H1 (cell line): ENCODE data around the gene SPOCD1. TPM values are rescaled to one million over a fixed set of nuclear protein-coding genes. Genes with fewer than 3 reads are reported as not detected.

ENCODE experiments used
- CTCF ChIA-PET: fragments of 300-600 bp; sonication (Branson Sonifier 250); formaldehyde crosslinking; loops from one replicate; lab custom pipeline; 2021; ENCODE audit not compliant: partially characterized antibody; lab: Charles Lee
- POLR2A ChIA-PET: fragments of 300-600 bp; sonication (Branson Sonifier 250); formaldehyde crosslinking; loops from one replicate; lab custom pipeline; 2021; ENCODE audit warnings: inconsistent platforms; ENCODE audit not compliant: partially characterized antibody; lab: Charles Lee
- DNase-seq, 2 experiments: peaks; one replicate each; pipeline versions ENCODE4 v3.0.0 to v3.0.0-alpha.2; 2010 to 2022; ENCODE audit warnings: low spot score in 2 of 2, low read depth in 1 of 2, mixed read lengths in 1 of 2
- FAIRE-seq: peaks from 2 replicates; lab custom pipeline; 2011; peaks lifted over from hg19 to GRCh38; lab: Jason Lieb, UNC
- H2AFZ ChIP-seq: 2 replicates; pipeline ENCODE4 v1.8.1; 2012; ENCODE audit warnings: low read length, inconsistent platforms
- H2AK5ac ChIP-seq: 2 replicates; pipeline ENCODE4 v1.6.1; 2013; ENCODE audit warnings: low read depth, low read length
- H2BK120ac ChIP-seq: replicated peaks from 2 replicates; pipeline ENCODE3; 2013; ENCODE audit warnings: low read depth, low read length, inconsistent platforms
- H2BK12ac ChIP-seq: 2 replicates; pipeline ENCODE4 v1.6.1; 2013; ENCODE audit warnings: low read depth, low read length
- H2BK15ac ChIP-seq: 2 replicates; pipeline ENCODE4 v1.6.1; 2013; ENCODE audit warnings: low read length
- H2BK20ac ChIP-seq: 2 replicates; pipeline ENCODE4 v1.6.1; 2013; ENCODE audit warnings: low read length
- H2BK5ac ChIP-seq: 2 replicates; pipeline ENCODE4 v1.6.1; 2013; ENCODE audit warnings: low read depth, low read length
- H3K14ac ChIP-seq: 2 replicates; pipeline ENCODE4 v1.6.1; 2013; ENCODE audit warnings: inconsistent platforms; ENCODE audit not compliant: insufficient read length
- H3K18ac ChIP-seq: 2 replicates; pipeline ENCODE4 v1.6.1; 2013; ENCODE audit warnings: low read length; ENCODE audit errors: extremely low read depth
- H3K23ac ChIP-seq: 2 replicates; pipeline ENCODE4 v1.6.1; 2013; ENCODE audit warnings: inconsistent platforms; ENCODE audit not compliant: insufficient read length
- H3K23me2 ChIP-seq: 2 replicates; pipeline ENCODE4 v1.6.1; 2013; ENCODE audit warnings: low read depth, low read length
- H3K27ac ChIP-seq: 2 replicates; pipeline ENCODE4 v1.6.1; 2011; ENCODE audit warnings: low read depth, low read length, inconsistent platforms
- H3K27me3 ChIP-seq, 4 experiments: replicated peaks in 1 of 4; 1 replicate in 1 of 4; 2 replicates in 3 of 4; pipeline versions ENCODE4 v1.6.1 to v1.8.1; 2011 to 2013; ENCODE audit warnings: low read length in 3 of 4, mild to moderate bottlenecking in 3 of 4, inconsistent platforms in 2 of 4, mixed read lengths in 2 of 4, moderate library complexity in 1 of 4; ENCODE audit not compliant: control insufficient read depth in 3 of 4, insufficient read depth in 3 of 4; ENCODE audit errors: extremely low read depth in 1 of 4
- H3K36me3 ChIP-seq, 4 experiments: 2 replicates each; pipeline versions ENCODE4 v1.6.1 to v1.8.1; 2011 to 2013; ENCODE audit warnings: mild to moderate bottlenecking in 4 of 4, low read length in 3 of 4, moderate library complexity in 2 of 4, control low read depth in 1 of 4, inconsistent platforms in 1 of 4; ENCODE audit not compliant: insufficient read depth in 4 of 4, control insufficient read depth in 2 of 4
- H3K4ac ChIP-seq: replicated peaks from 2 replicates; pipeline ENCODE3; 2013; ENCODE audit warnings: low read length, low read depth, mixed read lengths, inconsistent platforms; ENCODE audit not compliant: insufficient read length
- H3K4me1 ChIP-seq, 4 experiments: replicated peaks in 1 of 4; 1 replicate in 1 of 4; 2 replicates in 3 of 4; pipeline versions ENCODE4 v1.6.1 to v1.8.1; 2011 to 2013; ENCODE audit warnings: low read length in 3 of 4, inconsistent platforms in 2 of 4, mixed read lengths in 1 of 4; ENCODE audit not compliant: insufficient read depth in 4 of 4, control insufficient read depth in 3 of 4
- H3K4me2 ChIP-seq, 2 experiments: 2 replicates each; pipeline versions ENCODE4 v1.6.1 to v1.8.1; 2011 to 2013; ENCODE audit warnings: low read depth in 2 of 2, low read length in 2 of 2, control low read depth in 1 of 2, inconsistent platforms in 1 of 2, mild to moderate bottlenecking in 1 of 2; ENCODE audit not compliant: insufficient read depth in 1 of 2
- H3K4me3 ChIP-seq, 4 experiments: fragments of 200-600, 300-600 bp in 1 of 4; sonication (generic), shearing (Covaris generic), sonication (Bioruptor Twin) in 1 of 4; 2 replicates each; pipeline versions ENCODE4 v1.5.1 to v1.8.1; 2011 to 2016; ENCODE audit warnings: low read length in 4 of 4, low read depth in 3 of 4, control low read depth in 2 of 4, inconsistent platforms in 2 of 4, mild to moderate bottlenecking in 2 of 4, mixed read lengths in 1 of 4, moderate library complexity in 1 of 4; ENCODE audit not compliant: insufficient read depth in 2 of 4; ENCODE audit errors: extremely low read depth in 1 of 4
- H3K56ac ChIP-seq: replicated peaks from 2 replicates; pipeline ENCODE3; 2013; ENCODE audit warnings: low read depth, mild to moderate bottlenecking, mixed read lengths, low read length, inconsistent platforms; ENCODE audit not compliant: insufficient read length
- H3K79me1 ChIP-seq: 2 replicates; pipeline ENCODE4 v1.6.1; 2013; ENCODE audit warnings: low read depth, low read length, control low read depth
- H3K79me2 ChIP-seq, 2 experiments: 2 replicates each; pipeline versions ENCODE4 v1.6.1 to v1.8.1; 2012 to 2013; ENCODE audit warnings: low read length in 2 of 2, mild to moderate bottlenecking in 2 of 2, inconsistent platforms in 1 of 2; ENCODE audit not compliant: insufficient read depth in 2 of 2, control insufficient read depth in 1 of 2
- H3K9ac ChIP-seq, 4 experiments: replicated peaks in 1 of 4; 1 replicate in 1 of 4; 2 replicates in 3 of 4; pipeline versions ENCODE4 v1.6.1 to v1.8.1; 2011 to 2013; ENCODE audit warnings: low read depth in 3 of 4, low read length in 3 of 4, control low read depth in 2 of 4, mild to moderate bottlenecking in 2 of 4, moderate library complexity in 2 of 4, inconsistent platforms in 1 of 4; ENCODE audit errors: extremely low read depth in 1 of 4
- H3K9me3 ChIP-seq, 2 experiments: 2 replicates each; pipeline versions ENCODE4 v1.6.1 to v1.8.1; 2012 to 2013; ENCODE audit warnings: mild to moderate bottlenecking in 2 of 2, moderate library complexity in 2 of 2, control low read depth in 1 of 2, inconsistent platforms in 1 of 2, low read depth in 1 of 2, low read length in 1 of 2, mixed read lengths in 1 of 2; ENCODE audit not compliant: insufficient read depth in 2 of 2
- H4K20me1 ChIP-seq, 2 experiments: replicated peaks in 1 of 2; 2 replicates each; pipeline versions ENCODE3 to v1.8.1; 2011 to 2013; ENCODE audit warnings: inconsistent platforms in 2 of 2, low read length in 2 of 2, mild to moderate bottlenecking in 1 of 2; ENCODE audit not compliant: insufficient read depth in 2 of 2, control insufficient read depth in 1 of 2
- H4K5ac ChIP-seq: 2 replicates; pipeline ENCODE4 v1.6.1; 2013; ENCODE audit warnings: low read length, low read depth, mixed read lengths, inconsistent platforms; ENCODE audit not compliant: insufficient read length
- H4K8ac ChIP-seq: 2 replicates; pipeline ENCODE4 v1.8.0; 2013; ENCODE audit warnings: mild to moderate bottlenecking, moderate library complexity, low read length, inconsistent platforms; ENCODE audit not compliant: insufficient read depth; ENCODE audit errors: extremely low read depth
- H4K91ac ChIP-seq: replicated peaks from 2 replicates; pipeline ENCODE3; 2013; ENCODE audit warnings: low read length, mixed read lengths, inconsistent platforms; ENCODE audit not compliant: insufficient read length
- CBX5 ChIP-seq: fragments of 300-800, 300-1000 bp; sonication (generic); IDR thresholded peaks from 2 replicates; pipeline ENCODE4 v1.7.1; 2016; ENCODE audit warnings: antibody characterized with exemption, low read length, low read depth
- CEBPB ChIP-seq: IDR thresholded peaks from 2 replicates; pipeline ENCODE4 v1.6.1; 2012; ENCODE audit warnings: low read depth, low read length
- GABPA ChIP-seq: IDR thresholded peaks from 2 replicates; pipeline ENCODE4 v1.6.1; 2011; ENCODE audit warnings: mild to moderate bottlenecking, low read length, moderate library complexity, borderline replicate concordance; ENCODE audit not compliant: insufficient read depth
- POLR2A ChIP-seq, 2 experiments: IDR thresholded peaks; 1 replicate in 1 of 2; 2 replicates in 1 of 2; pipeline ENCODE4 v1.6.1; 2011; ENCODE audit warnings: low read depth in 2 of 2, low read length in 2 of 2, mild to moderate bottlenecking in 2 of 2; ENCODE audit errors: control extremely low read depth in 1 of 2
- POLR2AphosphoS5 ChIP-seq: IDR thresholded peaks from 2 replicates; pipeline ENCODE4 v1.6.1; 2011; ENCODE audit warnings: low read depth, low read length
- POU5F1 ChIP-seq: IDR thresholded peaks from 2 replicates; pipeline ENCODE4 v1.6.1; 2011; ENCODE audit warnings: low read depth, mild to moderate bottlenecking, low read length, moderate library complexity
- RAD21 ChIP-seq, 2 experiments: IDR thresholded peaks in 1 of 2; conservative IDR thresholded peaks in 1 of 2; 2 replicates each; pipeline ENCODE4 v1.6.1; 2011; ENCODE audit warnings: low read depth in 2 of 2, low read length in 2 of 2, improper control_type of control experiment in 1 of 2, inconsistent platforms in 1 of 2, mild to moderate bottlenecking in 1 of 2, moderate library complexity in 1 of 2
- TAF1 ChIP-seq: IDR thresholded peaks from 2 replicates; pipeline ENCODE4 v1.6.1; 2011; ENCODE audit warnings: mild to moderate bottlenecking, low read depth, low read length
- TCF12 ChIP-seq: IDR thresholded peaks from 2 replicates; pipeline ENCODE4 v1.6.1; 2011; ENCODE audit warnings: low read depth, mild to moderate bottlenecking, low read length
- WGBS, 2 experiments: shearing (Covaris generic) in 1 of 2; methylation state at CpG; one replicate each; pipeline versions ENCODE4 v1.1.6 to v1.1.7; 2013 to 2015; ENCODE audit warnings: low lambda C conversion rate in 2 of 2, mixed read lengths in 2 of 2, inconsistent platforms in 1 of 2, low coverage in 1 of 2, missing lambda C conversion rate in 1 of 2; ENCODE audit not compliant: insufficient replicate concordance in 2 of 2, insufficient coverage in 1 of 2, insufficient read length in 1 of 2; ENCODE audit errors: extremely low coverage in 1 of 2, missing lambda C conversion rate in 1 of 2; 5-methylcytosine and 5-hydroxymethylcytosine counted together
- polyA plus RNA-seq, 7 experiments: library from polyadenylated mRNA; depleted of rRNA in 3 of 7; stranded (reverse) in 5 of 7; unstranded in 2 of 7; fragments of >200 nt in 5 of 7; fragments of 200-250 nt in 2 of 7; gene quantifications; 1 replicate in 5 of 7; 2 replicates in 1 of 7; 4 replicates in 1 of 7; pipeline versions ENCODE4 v1.2.1 to v1.2.3, GENCODE V29; 2011 to 2013; ENCODE audit warnings: missing spikeins in 2 of 7, mixed read lengths in 2 of 7
- total RNA-seq: library from RNA; stranded (reverse); fragmentation: NEBNext Ultra II Directional; extraction: Animal tissue kit (Norgen Biotek cat#: 25700); gene quantifications from 2 replicates; pipeline ENCODE4 v1.2.1, GENCODE V29; 2021

The SPOCD1 gene
- total and polyA plus RNA-seq, 2 of the 8 experiments (the other 6 are each of a cell fraction or from before 2014, with no cell fraction given), result 1.8 to 2.9 TPM

GRCh38 chr1:31807273-31808048 is 8.4 kb downstream of the SPOCD1 start:
- no peaks in the 10 kb centered on the region for H3K27me3 ChIP-seq

More at GRCh38 chr1:31807273-31808048, 8.4 kb downstream of the SPOCD1 start:
- Histone ChIP-seq H3K4me2 (no peak overlapping the region), H3K23ac (no peak overlapping the region), H3K9me3 (no peaks in the 10 kb centered on the region), H2BK12ac (no peak overlapping the region), H3K23me2 (no peaks in the 10 kb centered on the region), H4K8ac (no peak overlapping the region), H2BK120ac (no peak overlapping the region), H2BK5ac (no peak overlapping the region), H3K36me3 (no peaks in the 10 kb centered on the region), H3K27ac (no peak overlapping the region), H3K18ac (no peak overlapping the region), H3K14ac (no peak overlapping the region), H3K79me1 (no peaks in the 10 kb centered on the region), H3K56ac (no peak overlapping the region), H2AFZ (no peak overlapping the region), H2BK20ac (no peak overlapping the region), H4K5ac (no peak overlapping the region), H4K91ac (no peak overlapping the region), H4K20me1 (no peaks in the 10 kb centered on the region), H3K9ac (no peak overlapping the region), H3K4ac (no peak overlapping the region), H3K4me3 (no peak overlapping the region), H2AK5ac (no peak overlapping the region), H3K4me1 (0 out of 7 replicates have a peak, but pooled peaks cover 0 to 2% (median 0%) of the 10 kb centered on the region in 4 experiments), H3K79me2 (no peaks in the 10 kb centered on the region), H2BK15ac (no peak overlapping the region)
- WGBS, 2 experiments, result 90% methylated on average over 4 of the region's 4 CpGs; no CpG with 5 or more reads in 1 of the 2 experiments
- no peak for DNase-seq
- ChIA-PET POLR2A (no interaction called here), CTCF (no interaction called here)
- FAIRE-seq, result no peak
- TF ChIP-seq POU5F1 (no peak), TCF12 (no peak), GABPA (no peak), POLR2A (IDR thresholded peaks at IDR 0.05; ENCODE audit: control extremely low read depth in 1 of 2, low read depth in 2 of 2, low read length in 2 of 2) (no peak), CEBPB (no peak), RAD21 (IDR thresholded peaks at IDR 0.05 in 1 of 2, conservative IDR thresholded peaks at IDR 0.05 in 1 of 2; ENCODE audit: low read depth in 2 of 2, low read length in 2 of 2) (no peak), POLR2AphosphoS5 (no peak), TAF1 (no peak), CBX5 (no peak)
